H9 (cell line): ENCODE data around the gene TEKT3. TPM values are rescaled to one million over a fixed set of nuclear protein-coding genes. Genes with fewer than 3 reads are reported as not detected.

Experiments used
- DNase-seq: peaks from one replicate; pipeline ENCODE4 v3.0.0-alpha.2; 2017
- H2AFZ ChIP-seq: one replicate; pipeline ENCODE4 v1.6.1; 2013; ENCODE audit warnings: mild to moderate bottlenecking, low read length, control low read depth, moderate library complexity
- H2AK5ac ChIP-seq: 2 replicates; pipeline ENCODE4 v1.6.1; 2013; ENCODE audit warnings: low read length, control low read depth, mixed read lengths; ENCODE audit not compliant: insufficient read length
- H2BK120ac ChIP-seq: one replicate; pipeline ENCODE4 v1.6.1; 2013; ENCODE audit warnings: low read depth, mild to moderate bottlenecking, low read length, control low read depth, inconsistent platforms; ENCODE audit not compliant: poor library complexity, severe bottlenecking
- H2BK12ac ChIP-seq: 2 replicates; pipeline ENCODE4 v1.6.1; 2013; ENCODE audit warnings: low read length, control low read depth, mixed read lengths, low read depth; ENCODE audit not compliant: insufficient read length
- H2BK15ac ChIP-seq: 2 replicates; pipeline ENCODE4 v1.6.1; 2013; ENCODE audit warnings: low read depth, low read length, control low read depth
- H2BK20ac ChIP-seq: one replicate; pipeline ENCODE4 v1.6.1; 2013; ENCODE audit warnings: low read depth, mild to moderate bottlenecking, low read length, control low read depth, inconsistent platforms; ENCODE audit not compliant: poor library complexity, severe bottlenecking
- H2BK5ac ChIP-seq: 2 replicates; pipeline ENCODE4 v1.6.1; 2013; ENCODE audit warnings: low read length, control low read depth, mixed read lengths; ENCODE audit not compliant: insufficient read length
- H3K14ac ChIP-seq: 2 replicates; pipeline ENCODE4 v1.6.1; 2013; ENCODE audit warnings: low read length, control low read depth; ENCODE audit not compliant: insufficient read depth
- H3K18ac ChIP-seq: 2 replicates; pipeline ENCODE4 v1.6.1; 2013; ENCODE audit warnings: low read depth, mild to moderate bottlenecking, mixed read lengths, low read length, control low read depth; ENCODE audit not compliant: insufficient read length
- H3K23ac ChIP-seq: 2 replicates; pipeline ENCODE4 v1.6.1; 2013; ENCODE audit warnings: low read length, control low read depth, mixed read lengths, low read depth; ENCODE audit not compliant: insufficient read length
- H3K23me2 ChIP-seq: 2 replicates; pipeline ENCODE4 v1.6.1; 2013; ENCODE audit warnings: low read depth, mild to moderate bottlenecking, mixed read lengths, low read length, control low read depth; ENCODE audit not compliant: insufficient read length, poor library complexity, severe bottlenecking
- H3K27ac ChIP-seq: 2 replicates; pipeline ENCODE4 v1.5.1; 2013; ENCODE audit warnings: low read length, control low read depth, mixed read lengths, low read depth; ENCODE audit not compliant: insufficient read length
- H3K27me3 ChIP-seq: 2 replicates; pipeline ENCODE4 v1.6.1; 2013; ENCODE audit warnings: low read length, control low read depth, inconsistent platforms; ENCODE audit not compliant: insufficient read depth
- H3K4ac ChIP-seq: 2 replicates; pipeline ENCODE4 v1.6.1; 2013; ENCODE audit warnings: low read depth, mild to moderate bottlenecking, control low read depth, inconsistent platforms, low read length, moderate library complexity
- H3K4me1 ChIP-seq: 2 replicates; pipeline ENCODE4 v1.6.1; 2013; ENCODE audit warnings: low read length, control low read depth, inconsistent platforms; ENCODE audit not compliant: insufficient read depth
- H3K4me2 ChIP-seq: 2 replicates; pipeline ENCODE4 v1.6.1; 2013; ENCODE audit warnings: low read length, control low read depth, mixed read lengths; ENCODE audit not compliant: insufficient read length, insufficient read depth
- H3K56ac ChIP-seq: 2 replicates; pipeline ENCODE4 v1.6.1; 2013; ENCODE audit warnings: low read depth, mild to moderate bottlenecking, mixed read lengths, low read length, control low read depth; ENCODE audit not compliant: insufficient read length
- H3K79me1 ChIP-seq: 2 replicates; pipeline ENCODE4 v1.6.1; 2013; ENCODE audit warnings: low read depth, mild to moderate bottlenecking, moderate library complexity, low read length, control low read depth, inconsistent platforms; ENCODE audit not compliant: insufficient read depth, poor library complexity, severe bottlenecking
- H3K79me2 ChIP-seq: 2 replicates; pipeline ENCODE4 v1.6.1; 2013; ENCODE audit warnings: low read length, control low read depth, inconsistent platforms; ENCODE audit not compliant: insufficient read depth
- H3K9ac ChIP-seq: 2 replicates; pipeline ENCODE4 v1.6.1; 2013; ENCODE audit warnings: low read length, control low read depth, mixed read lengths; ENCODE audit not compliant: insufficient read length; ENCODE audit errors: extremely low read depth
- H3K9me3 ChIP-seq: one replicate; pipeline ENCODE4 v1.6.1; 2013; ENCODE audit warnings: low read depth, low read length, inconsistent platforms; ENCODE audit not compliant: control insufficient read depth
- H3T11ph ChIP-seq: one replicate; pipeline ENCODE4 v1.6.1; 2013; ENCODE audit warnings: mild to moderate bottlenecking, low read length, control low read depth, inconsistent platforms
- H4K20me1 ChIP-seq: one replicate; pipeline ENCODE4 v1.6.1; 2013; ENCODE audit not compliant: control insufficient read depth, insufficient read length, insufficient read depth
- H4K5ac ChIP-seq: 2 replicates; pipeline ENCODE4 v1.6.1; 2013; ENCODE audit warnings: low read depth, mild to moderate bottlenecking, mixed read lengths, low read length, control low read depth; ENCODE audit not compliant: insufficient read length
- H4K8ac ChIP-seq: replicated peaks from 2 replicates; pipeline ENCODE4 v1.6.1; 2013; ENCODE audit warnings: low read length, control low read depth, mixed read lengths, low read depth; ENCODE audit not compliant: insufficient read length
- H4K91ac ChIP-seq: 2 replicates; pipeline ENCODE4 v1.6.1; 2013; ENCODE audit warnings: low read depth, mild to moderate bottlenecking, moderate library complexity, mixed read lengths, low read length, control low read depth; ENCODE audit not compliant: insufficient read length
- H3K27ac Mint-ChIP-seq, 3 experiments: 2 replicates in 2 of 3; 3 replicates in 1 of 3; pipeline ENCODE4 v1.8.0; 2020 to 2021; ENCODE audit warnings: mixed read lengths in 3 of 3, mild to moderate bottlenecking in 1 of 3, moderate library complexity in 1 of 3
- H3K27me3 Mint-ChIP-seq: 2 replicates; pipeline ENCODE4 v1.8.0; 2021; ENCODE audit warnings: low read depth, mild to moderate bottlenecking, moderate library complexity, mixed read lengths
- H3K36me3 Mint-ChIP-seq, 3 experiments: 2 replicates in 2 of 3; 3 replicates in 1 of 3; pipeline ENCODE4 v1.8.0; 2020 to 2021; ENCODE audit warnings: low read depth in 3 of 3, mixed read lengths in 3 of 3; ENCODE audit not compliant: insufficient read depth in 1 of 3
- H3K4me1 Mint-ChIP-seq, 2 experiments: 2 replicates each; pipeline ENCODE4 v1.8.0; 2020; ENCODE audit warnings: mixed read lengths in 2 of 2
- H3K4me3 Mint-ChIP-seq, 2 experiments: 2 replicates in 1 of 2; 3 replicates in 1 of 2; pipeline ENCODE4 v1.8.0; 2020 to 2021; ENCODE audit warnings: mild to moderate bottlenecking in 2 of 2, mixed read lengths in 2 of 2, moderate library complexity in 1 of 2
- H3K9me3 Mint-ChIP-seq, 2 experiments: 2 replicates in 1 of 2; 3 replicates in 1 of 2; pipeline ENCODE4 v1.8.0; 2020; ENCODE audit warnings: mild to moderate bottlenecking in 2 of 2, mixed read lengths in 2 of 2, moderate library complexity in 1 of 2
- CTCF ChIP-seq: fragments of 200-600 bp; sonication (generic); conservative IDR thresholded peaks from 3 replicates; pipeline ENCODE4 v1.8.0; 2021; ENCODE audit warnings: antibody characterized with exemption, mild to moderate bottlenecking
- WGBS: extraction: QIAGEN DNeasy Blood & Tissue Kit; methylation state at CpG from one replicate; pipeline ENCODE4 v1.1.7; 2013; ENCODE audit warnings: missing lambda C conversion rate, low lambda C conversion rate, mixed read lengths; ENCODE audit not compliant: insufficient read length; ENCODE audit errors: extremely low coverage; 5-methylcytosine and 5-hydroxymethylcytosine counted together
- total RNA-seq: library from RNA; stranded (reverse); gene quantifications from 2 replicates; pipeline ENCODE4 v1.2.1, GENCODE V29; 2021

Gene TEKT3
- total RNA-seq, 1 experiment from 2014 or later: 0.42 TPM

- H3K36me3 Mint-ChIP-seq: no peaks in the 10 kb centered on the region
- no CpG with 5 or more reads among the region's 6 CpGs for WGBS
Observed at GRCh38 chr17:15321556-15322251, 19.7 kb downstream of the TEKT3 start.

More at GRCh38 chr17:15321556-15322251, 19.7 kb downstream of the TEKT3 start:
- H3K27ac ChIP-seq: no peak overlapping the region
- H3K27ac Mint-ChIP-seq: no peak overlapping the region
- no peaks in the 10 kb centered on the region for H3K79me2 ChIP-seq
- no peak overlapping the region for H4K5ac ChIP-seq
- H2AK5ac ChIP-seq: no peak overlapping the region
- H2BK12ac ChIP-seq: no peak overlapping the region
- no peaks in the 10 kb centered on the region for H3K4me1 Mint-ChIP-seq
- H2BK120ac ChIP-seq: no peak overlapping the region
- no peak overlapping the region for H3K56ac ChIP-seq
- H4K20me1 ChIP-seq: no peaks in the 10 kb centered on the region
- H3K4ac ChIP-seq: no peak overlapping the region
- H3K4me2 ChIP-seq: no peak overlapping the region
- no peak overlapping the region for H2BK5ac ChIP-seq
- H2AFZ ChIP-seq: no peak overlapping the region
- H4K8ac ChIP-seq: no peak overlapping the region
- no peak overlapping the region for H3K23ac ChIP-seq
- H3K4me3 Mint-ChIP-seq: no peak overlapping the region
- no peak overlapping the region for H3T11ph ChIP-seq
- TF ChIP-seq CTCF: no peak
- H3K14ac ChIP-seq: no peak overlapping the region
- no peaks in the 10 kb centered on the region for H3K9me3 Mint-ChIP-seq
- no peak overlapping the region for H2BK20ac ChIP-seq
- no peaks in the 10 kb centered on the region for H3K9me3 ChIP-seq
- H3K27me3 Mint-ChIP-seq: peaks cover 3% of the 10 kb centered on the region; the same call in 1 of the 2 replicates
- H3K27me3 ChIP-seq: no peaks in the 10 kb centered on the region
- H2BK15ac ChIP-seq: no peak overlapping the region
- no peaks in the 10 kb centered on the region for H3K4me1 ChIP-seq
- DNase-seq: no peak
- H3K79me1 ChIP-seq: no peaks in the 10 kb centered on the region
- H3K9ac ChIP-seq: no peak overlapping the region
- no peak overlapping the region for H4K91ac ChIP-seq
- no peaks in the 10 kb centered on the region for H3K23me2 ChIP-seq
- no peak overlapping the region for H3K18ac ChIP-seq
